Stomach (tissue), 9 donors: ENCODE data around the gene BPIFB6. TPM values are rescaled to one million over a fixed set of nuclear protein-coding genes. Genes with fewer than 3 reads are reported as not detected.

ENCODE experiments used
- DNase-seq, 2 donors: peaks; one replicate each; pipeline versions ENCODE4 v3.0.0 to v3.0.0-alpha.2; 2013 to 2019
- H3K27ac ChIP-seq, 5 donors: fragments of 200-600 bp in 4 of 5; sonication (generic) in 4 of 5; one replicate each; pipeline ENCODE4 v1.5.1; 2013 to 2019; ENCODE audit warnings: mild to moderate bottlenecking in 1 of 5, moderate library complexity in 1 of 5
- H3K27me3 ChIP-seq, 3 donors: fragments of 200-600 bp; sonication (generic); one replicate each; pipeline ENCODE4 v1.5.1; 2017 to 2019; ENCODE audit warnings: mixed run types in 1 of 3
- H3K36me3 ChIP-seq, 4 donors: fragments of 200-600 bp; sonication (generic); 1 replicate in 3 of 4; 2 replicates in 1 of 4; pipeline ENCODE4 v1.5.1; 2016 to 2019
- H3K4me1 ChIP-seq, 4 donors: fragments of 200-600 bp; sonication (generic); one replicate each; pipeline ENCODE4 v1.5.1; 2016 to 2019
- H3K4me3 ChIP-seq, 4 donors: fragments of 200-600 bp; sonication (generic) in 3 of 4; one replicate each; pipeline ENCODE4 v1.5.1; 2016 to 2019; ENCODE audit warnings: mild to moderate bottlenecking in 1 of 4
- H3K9me3 ChIP-seq, 4 donors: fragments of 200-600 bp; sonication (generic); one replicate each; pipeline ENCODE4 v1.5.1; 2016 to 2019
- CTCF ChIP-seq, 7 experiments: fragments of 450-650 bp in 4 of 7; fragments of 200-600 bp in 3 of 7; sonication (generic) in 3 of 7; IDR thresholded peaks; one replicate each; pipeline ENCODE4 v1.5.1; 2016 to 2019; ENCODE audit warnings: antibody characterized with exemption in 7 of 7, control low read depth in 2 of 7, mild to moderate bottlenecking in 1 of 7
- EP300 ChIP-seq: sonication (generic); formaldehyde crosslinking; IDR thresholded peaks from one replicate; pipeline ENCODE4 v1.6.1; 2017; ENCODE audit warnings: antibody characterized with exemption
- POLR2A ChIP-seq, 4 donors: fragments of 450-650 bp; IDR thresholded peaks; one replicate each; pipeline ENCODE4 v1.6.1; 2016; ENCODE audit warnings: antibody characterized with exemption in 4 of 4, control low read depth in 2 of 4, mild to moderate bottlenecking in 1 of 4, moderate library complexity in 1 of 4
- POLR2AphosphoS5 ChIP-seq, 3 donors: sonication (generic); formaldehyde crosslinking; IDR thresholded peaks; one replicate each; pipeline ENCODE4 v1.6.1; 2016; ENCODE audit warnings: antibody characterized with exemption in 3 of 3
- WGBS, 5 donors: extraction: QIAGEN DNeasy Blood & Tissue Kit in 3 of 5; methylation state at CpG; one replicate each; pipeline versions ENCODE4 v1.1.5 to v1.1.7; 2013 to 2018; 5-methylcytosine and 5-hydroxymethylcytosine counted together
- intact Hi-C: fragments of 100-400 bp; cut with DNase I; formaldehyde crosslinking; loops from one replicate; pipeline ENCODE4 v1.15.1; 2023; ENCODE audit warnings: low total_unique reads
- polyA plus RNA-seq, 3 donors: library from polyadenylated mRNA; stranded (reverse); fragments of 200-250 nt; gene quantifications; one replicate each; pipeline ENCODE4 v1.2.3, GENCODE V29; 2013
- total RNA-seq, 5 donors: library from RNA; depleted of rRNA; stranded (reverse); fragments of >200 nt; gene quantifications; one replicate each; pipeline versions ENCODE4 v1.1.0 to v1.2.3, GENCODE V29; 2014 to 2016
- donor health status: healthy with polysubstance abuse.
- donor health status: Bipolar disorder and iron deficiency.
- donor health status: healthy.

The BPIFB6 gene
- total and polyA plus RNA-seq, 8 donors = not detected

GRCh38 chr20:32987044-32987825 lies 44.2 kb upstream of the BPIFB6 start:
- intact Hi-C loops = no loop called here
- TF ChIP-seq CTCF (IDR thresholded peaks at IDR 0.05) = no peak
- no peak for TF ChIP-seq EP300
- no peak for TF ChIP-seq POLR2AphosphoS5 (IDR thresholded peaks at IDR 0.05)
- TF ChIP-seq POLR2A (IDR thresholded peaks at IDR 0.05) = no peak
- Histone ChIP-seq H3K9me3 (peaks cover 0 to 5% (median 0%) of the 10 kb centered on the region in 4 donors), H3K4me1 (peaks cover 0 to 8% (median 3%) of the 10 kb centered on the region in 4 donors), H3K27me3 (peaks cover 0 to 10% (median 0%) of the 10 kb centered on the region in 3 donors), H3K36me3 (no peaks in the 10 kb centered on the region), H3K4me3 (no peak overlapping the region), H3K27ac (no peak overlapping the region)
- no peak for DNase-seq
- WGBS, 5 donors = 77 to 88% (median 83%) methylated on average over 11 of the region's 11 CpGs

GRCh38 chr20:32988008-32988407 lies 43.4 kb upstream of the BPIFB6 start:
- no peak for TF ChIP-seq POLR2A (IDR thresholded peaks at IDR 0.05)
- no peak for TF ChIP-seq EP300
- no peak for TF ChIP-seq CTCF (IDR thresholded peaks at IDR 0.05)
- TF ChIP-seq POLR2AphosphoS5 (IDR thresholded peaks at IDR 0.05) = no peak
- no peak overlapping the region for H3K4me3 ChIP-seq

GRCh38 chr20:32989507-32990283 lies 41.8 kb upstream of the BPIFB6 start:
- no peaks in the 10 kb centered on the region for H3K36me3 ChIP-seq
- no peaks in the 10 kb centered on the region for H3K4me1 ChIP-seq
- DNase-seq = no peak
- H3K4me3 ChIP-seq = no peak overlapping the region
- TF ChIP-seq EP300 (no peak), POLR2AphosphoS5 (IDR thresholded peaks at IDR 0.05) (no peak), POLR2A (IDR thresholded peaks at IDR 0.05) (no peak), CTCF (IDR thresholded peaks at IDR 0.05) (no peak)
- H3K27me3 ChIP-seq = peaks cover 0 to 10% (median 0%) of the 10 kb centered on the region in 3 donors
- intact Hi-C loops = no loop called here
- no peak overlapping the region for H3K27ac ChIP-seq
- H3K9me3 ChIP-seq = peaks cover 0 to 5% (median 0%) of the 10 kb centered on the region in 4 donors
- 82 to 93% (median 86%) methylated on average over 11 to 14 of the region's 14 CpGs for WGBS, 5 donors

More at GRCh38 chr20:32988008-32988407, 43.4 kb upstream of the BPIFB6 start:
- Histone ChIP-seq H3K4me1 (peaks cover 0 to 2% (median under 1%) of the 10 kb centered on the region in 4 donors), H3K27ac (no peak overlapping the region), H3K9me3 (peaks cover 0 to 5% (median 0%) of the 10 kb centered on the region in 4 donors), H3K36me3 (no peaks in the 10 kb centered on the region), H3K27me3 (peaks cover 0 to 10% (median 0%) of the 10 kb centered on the region in 3 donors)
- 74 to 82% (median 79%) methylated on average over 14 to 16 of the region's 16 CpGs for WGBS, 5 donors
- no peak for DNase-seq
- intact Hi-C loops = no loop called here

GRCh38 chr20:32990426-32990825 lies 41.0 kb upstream of the BPIFB6 start:
- Histone ChIP-seq H3K4me3 (no peak overlapping the region), H3K27me3 (peaks cover 0 to 10% (median 0%) of the 10 kb centered on the region in 3 donors), H3K27ac (no peak overlapping the region), H3K4me1 (no peaks in the 10 kb centered on the region), H3K36me3 (no peaks in the 10 kb centered on the region), H3K9me3 (peaks cover 0 to 9% (median 4%) of the 10 kb centered on the region in 4 donors)
- intact Hi-C loops = no loop called here
- DNase-seq = no peak
- WGBS, 5 donors = 64 to 82% (median 71%) methylated on average over 3 of the region's 3 CpGs
- TF ChIP-seq CTCF (IDR thresholded peaks at IDR 0.05) (no peak), POLR2A (IDR thresholded peaks at IDR 0.05) (no peak), POLR2AphosphoS5 (IDR thresholded peaks at IDR 0.05) (no peak), EP300 (no peak)
